Hematopoietic multipotent progenitor cell treated with erythropoietin and hydrocortisone succinate and interleukin-3 and kit ligand, for 6 days (in vitro differentiated cells): ENCODE data around the gene CNPY4.

Source experiments
- DNase-seq: peaks from one replicate; pipeline ENCODE4 v3.0.0-alpha.2; 2015

The CNPY4 gene

GRCh38 chr7:100119072-100119969, at the start of gene CNPY4, which contains the start of gene TAF6:
Gene CNPY4, plus strand, starts transcription at chr7:100119634. Its CDS starts 111 bp downstream, at chr7:100119745.
Gene TAF6, minus strand, starts transcription at chr7:100119358. Its CDS starts 5,149 bp downstream, at chr7:100114209.
- peak; percentile 99 for DNase-seq

GRCh38 chr7:100069991-100070390, 49.4 kb upstream of the CNPY4 start:
- no peak for DNase-seq

- DNase-seq: no peak
Measured at GRCh38 chr7:100071018-100071723, 48.3 kb upstream of the CNPY4 start.

GRCh38 chr7:100072462-100072861, 47.0 kb upstream of the CNPY4 start:
- DNase-seq: no peak

- DNase-seq: no peak
Measured at GRCh38 chr7:100074841-100075240, 44.6 kb upstream of the CNPY4 start.

- no peak for DNase-seq
Measured at GRCh38 chr7:100075418-100075817, 44.0 kb upstream of the CNPY4 start.

- DNase-seq: no peak
Measured at GRCh38 chr7:100077205-100077604, 42.2 kb upstream of the CNPY4 start.

- DNase-seq: no peak
Measured at GRCh38 chr7:100079024-100079560, 40.3 kb upstream of the CNPY4 start.

GRCh38 chr7:100080907-100081534, 38.4 kb upstream of the CNPY4 start:
- peak; percentile 36 for DNase-seq

- DNase-seq: peak; percentile 99
Measured at GRCh38 chr7:100081535-100082102, 37.8 kb upstream of the CNPY4 start, which contains the start of gene ZNF3. Gene ZNF3, minus strand, starts transcription at chr7:100081723. Its CDS starts 4,366 bp downstream, at chr7:100077357.

- DNase-seq: no peak
Measured at GRCh38 chr7:100082978-100083377, 36.5 kb upstream of the CNPY4 start.

- DNase-seq: no peak
Measured at GRCh38 chr7:100085515-100085914, 33.9 kb upstream of the CNPY4 start.

- DNase-seq: no peak
Measured at GRCh38 chr7:100087055-100087750, 32.2 kb upstream of the CNPY4 start.

GRCh38 chr7:100088095-100088620, 31.3 kb upstream of the CNPY4 start:
- no peak for DNase-seq

GRCh38 chr7:100088621-100089457, 30.6 kb upstream of the CNPY4 start, which contains the start of gene COPS6:
Gene COPS6, plus strand, starts transcription at chr7:100088969. Its CDS starts 22 bp downstream, at chr7:100088991.
- peak; percentile 85 for DNase-seq

- no peak for DNase-seq
Measured at GRCh38 chr7:100089458-100090196, 29.8 kb upstream of the CNPY4 start.

GRCh38 chr7:100090527-100091410, 28.7 kb upstream of the CNPY4 start:
- DNase-seq: no peak

- peak; percentile 63 for DNase-seq
Measured at GRCh38 chr7:100091411-100092181, 27.8 kb upstream of the CNPY4 start.
